ENCODE data around the gene CDK14. TPM values are rescaled to one million over a fixed set of nuclear protein-coding genes. Genes with fewer than 3 reads are reported as not detected.
A peak's percentile ranks its signal among the peaks of the same experiment; 100 is the strongest.

CDK14 gene
- total RNA-seq, 1 experiment from 2014 or later, result 57.9 TPM

GRCh38 chr7:90579181-90579688 is 16.9 kb upstream of the CDK14 start:
- POLR2A ChIA-PET, result no interaction called here

GRCh38 chr7:90580051-90580450 is 16.1 kb upstream of the CDK14 start:
- Mint-ChIP-seq H3K9me3 (no peaks in the 10 kb centered on the region), H3K4me3 (no peak overlapping the region), H3K27me3 (ENCODE audit: low read depth) (no peaks in the 10 kb centered on the region), H3K36me3 (no peaks in the 10 kb centered on the region), H3K4me1 (no peaks in the 10 kb centered on the region), H3K27ac (no peak overlapping the region)
- ChIA-PET POLR2A (no interaction called here), CTCF (no interaction called here)
- DNase-seq (ENCODE audit: low spot score) (no peak), ATAC-seq (no peak)
- no peak for TF ChIP-seq STAT6 (CRISPR knock-in tag; conservative IDR thresholded peaks at IDR 0.05; ENCODE audit: low read depth)
- TF ChIP-seq ATF3 (CRISPR knock-in tag; conservative IDR thresholded peaks at IDR 0.05), result no peak
- TF ChIP-seq ZBTB43 (CRISPR knock-in tag; IDR thresholded peaks at IDR 0.05), result no peak
- no peak for TF ChIP-seq RELA (CRISPR knock-in tag; IDR thresholded peaks at IDR 0.05; ENCODE audit: borderline replicate concordance)
- no peak for TF ChIP-seq ZNF512 (CRISPR knock-in tag; IDR thresholded peaks at IDR 0.05; ENCODE audit: borderline replicate concordance)
- no peak for TF ChIP-seq SMAD3 (CRISPR knock-in tag; IDR thresholded peaks at IDR 0.05; ENCODE audit: borderline replicate concordance)
- no peak for TF ChIP-seq PRDM15 (CRISPR knock-in tag; IDR thresholded peaks at IDR 0.05)
- no peak for TF ChIP-seq SP1 (CRISPR knock-in tag; conservative IDR thresholded peaks at IDR 0.05)
- no peak for TF ChIP-seq FOXK1 (CRISPR knock-in tag; IDR thresholded peaks at IDR 0.05)
- TF ChIP-seq EMX1 (CRISPR knock-in tag; IDR thresholded peaks at IDR 0.05), result no peak
- TF ChIP-seq ZNF138 (CRISPR knock-in tag; conservative IDR thresholded peaks at IDR 0.05), result no peak
- TF ChIP-seq PREB (CRISPR knock-in tag; IDR thresholded peaks at IDR 0.05; ENCODE audit: borderline replicate concordance), result no peak
- no peak for TF ChIP-seq PRRX2 (CRISPR knock-in tag; IDR thresholded peaks at IDR 0.05)
- TF ChIP-seq ATF1 (CRISPR knock-in tag; IDR thresholded peaks at IDR 0.05), result no peak
- no peak for TF ChIP-seq TCF7 (CRISPR knock-in tag; IDR thresholded peaks at IDR 0.05; ENCODE audit: low read depth)
- no peak for TF ChIP-seq MAX (CRISPR knock-in tag; IDR thresholded peaks at IDR 0.05)

More at GRCh38 chr7:90579181-90579688, 16.9 kb upstream of the CDK14 start:
- CTCF ChIA-PET, result no interaction called here
- DNase-seq (ENCODE audit: low spot score) (no peak), ATAC-seq (no peak)
- H3K9me3 Mint-ChIP-seq, result no peaks in the 10 kb centered on the region
- H3K36me3 Mint-ChIP-seq, result no peaks in the 10 kb centered on the region
- H3K4me3 Mint-ChIP-seq, result no peak overlapping the region
- no peaks in the 10 kb centered on the region for H3K27me3 Mint-ChIP-seq (ENCODE audit: low read depth)
- no peaks in the 10 kb centered on the region for H3K4me1 Mint-ChIP-seq
- no peak overlapping the region for H3K27ac Mint-ChIP-seq
- TF ChIP-seq ZNF121 (CRISPR knock-in tag; IDR thresholded peaks at IDR 0.05) (peak; percentile 27; the same call in 1 of the 2 replicates), ELF4 (CRISPR knock-in tag; IDR thresholded peaks at IDR 0.05; ENCODE audit: low read depth) (no peak)
